Measurements from ENCODE around the gene VTI1B. TPM values are rescaled to one million over a fixed set of nuclear protein-coding genes. Genes with fewer than 3 reads are reported as not detected.
"Not testable (repeated sequence)": the region's sequence is repeated elsewhere in the genome, so short reads cannot be mapped to it uniquely, and the experiment has no call there.

The VTI1B gene
- total RNA-seq, 2 experiments from 2014 or later, result 69.9 to 74.6 TPM

DNA sequence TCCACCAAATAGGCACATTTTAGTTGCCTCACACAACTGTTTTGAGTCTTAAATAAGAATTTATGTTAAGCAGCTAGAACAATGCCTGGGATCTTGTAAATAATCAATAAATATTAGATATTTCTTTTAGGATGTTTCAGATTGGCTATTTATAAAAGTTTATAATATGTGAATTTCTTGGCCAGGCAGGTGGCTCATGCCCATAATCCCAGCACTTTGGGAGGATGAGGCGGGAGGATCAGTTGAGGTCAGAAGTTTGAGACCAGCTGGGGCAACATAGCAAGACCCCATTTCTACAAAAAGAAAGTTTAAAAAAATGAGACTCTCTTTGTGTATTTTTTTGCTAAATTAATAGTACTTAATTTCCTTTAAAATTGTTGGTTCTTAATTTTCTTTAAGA lies 33.0 kb downstream of the VTI1B start:
- Mint-ChIP-seq H3K27me3 (no peaks in the 10 kb centered on the region), H3K4me3 (no peak overlapping the region), H3K4me1 (peaks cover 10% of the 10 kb centered on the region), H3K36me3 (peaks cover 4% of the 10 kb centered on the region), H3K27ac (no peak overlapping the region), H3K9me3 (no peaks in the 10 kb centered on the region)
- ATAC-seq (ENCODE audit: low read depth) (no peak), DNase-seq (no peak)
- POLR2A ChIA-PET, result no interaction called here

DNA sequence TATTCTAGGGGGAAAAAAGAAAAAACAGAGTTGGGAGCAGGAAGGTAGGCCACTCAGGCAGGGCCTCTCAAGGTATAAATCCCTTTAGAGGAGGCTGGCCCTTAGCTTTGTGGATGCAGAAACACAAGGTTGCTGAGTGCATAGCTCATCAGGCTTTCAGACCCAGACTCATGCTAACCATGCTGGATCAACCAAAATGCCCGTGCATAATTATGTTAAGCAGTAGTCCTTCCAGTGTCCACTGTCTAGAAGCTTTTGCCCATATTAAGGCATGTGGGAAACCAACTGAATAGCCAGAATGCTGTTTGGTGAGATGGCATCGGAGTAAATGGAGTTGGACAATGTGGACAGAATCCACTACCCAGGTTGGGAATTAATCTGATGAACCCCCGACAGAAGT lies 35.8 kb downstream of the VTI1B start:
- Mint-ChIP-seq H3K27me3 (no peaks in the 10 kb centered on the region), H3K27ac (no peak overlapping the region), H3K4me1 (peaks cover 7% of the 10 kb centered on the region), H3K36me3 (peaks cover 3% of the 10 kb centered on the region), H3K4me3 (no peak overlapping the region), H3K9me3 (no peaks in the 10 kb centered on the region)
- DNase-seq (no peak), ATAC-seq (ENCODE audit: low read depth) (no peak)
- POLR2A ChIA-PET, result no interaction called here

DNA sequence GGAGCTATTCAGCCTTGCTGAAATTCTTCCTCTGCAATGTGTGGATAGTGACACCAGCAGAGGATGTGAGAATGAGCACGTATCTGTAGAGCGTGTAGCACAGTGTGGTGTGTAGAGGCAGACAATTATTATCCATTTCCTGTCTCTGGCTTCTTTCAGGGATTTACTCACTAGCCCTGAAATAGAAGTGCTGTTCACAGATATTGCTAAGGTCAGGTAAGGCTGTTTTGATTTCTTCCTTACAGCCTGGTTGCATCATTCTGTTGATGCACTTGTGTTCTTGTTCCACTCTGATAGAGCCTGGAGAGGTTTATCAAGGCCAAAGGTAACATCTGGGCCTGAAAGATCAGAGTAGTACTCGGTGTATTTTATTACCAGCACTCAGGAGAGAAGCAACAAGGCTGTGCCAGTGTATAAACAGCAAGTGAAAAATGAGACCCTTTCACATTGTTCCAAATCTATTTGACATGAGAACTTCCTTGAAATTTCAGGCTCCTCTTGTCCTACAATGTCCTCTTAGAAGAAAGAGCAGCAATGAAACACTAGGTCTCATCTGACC lies 38.0 kb downstream of the VTI1B start:
- DNase-seq (no peak), ATAC-seq (ENCODE audit: low read depth) (no peak)
- Mint-ChIP-seq H3K4me1 (peaks cover 1% of the 10 kb centered on the region), H3K4me3 (no peak overlapping the region), H3K27me3 (no peaks in the 10 kb centered on the region), H3K27ac (no peak overlapping the region), H3K9me3 (no peaks in the 10 kb centered on the region), H3K36me3 (peaks cover 1% of the 10 kb centered on the region)
- POLR2A ChIA-PET, result no interaction called here

DNA sequence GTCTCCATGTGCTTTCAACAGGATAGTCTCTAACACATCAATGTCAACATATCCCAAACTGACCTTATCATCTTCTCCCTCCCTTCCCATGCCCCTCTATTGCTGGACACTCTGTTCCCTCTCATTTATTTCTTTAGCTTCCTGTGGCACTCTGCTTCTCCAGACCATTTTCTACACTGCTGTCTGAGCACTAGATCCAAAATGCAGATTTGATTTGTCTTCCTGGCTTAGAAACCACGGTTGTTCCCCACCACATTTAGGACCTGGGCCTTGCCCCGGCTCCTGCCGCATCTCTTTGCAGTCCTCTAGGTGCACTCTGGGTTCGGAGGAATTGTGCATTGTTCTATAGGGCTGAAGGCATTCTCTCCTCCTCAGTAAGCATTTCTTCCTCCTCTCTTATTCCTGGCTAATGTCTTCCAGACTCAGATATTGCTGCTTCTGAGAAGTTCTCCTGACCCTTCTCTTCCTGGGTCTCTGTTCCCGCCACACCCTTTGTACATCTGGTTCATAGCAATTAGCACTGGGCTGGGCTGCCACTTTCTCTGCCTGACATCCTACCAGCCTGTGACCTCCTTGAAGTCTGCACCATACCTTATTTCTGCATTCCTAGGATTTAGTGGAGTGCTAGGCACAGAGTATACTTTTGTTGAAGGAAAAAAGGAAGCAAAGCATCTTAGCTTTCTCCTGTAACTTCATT lies 40.8 kb downstream of the VTI1B start:
- peaks cover 1% of the 10 kb centered on the region for H3K36me3 Mint-ChIP-seq
- H3K27me3 Mint-ChIP-seq, result no peaks in the 10 kb centered on the region
- no peak overlapping the region for H3K27ac Mint-ChIP-seq
- no peaks in the 10 kb centered on the region for H3K9me3 Mint-ChIP-seq
- H3K4me3 Mint-ChIP-seq, result no peak overlapping the region
- no peak for ATAC-seq (ENCODE audit: low read depth)
- peaks cover 4% of the 10 kb centered on the region for H3K4me1 Mint-ChIP-seq
- DNase-seq, result no peak
- POLR2A ChIA-PET, result no interaction called here

DNA sequence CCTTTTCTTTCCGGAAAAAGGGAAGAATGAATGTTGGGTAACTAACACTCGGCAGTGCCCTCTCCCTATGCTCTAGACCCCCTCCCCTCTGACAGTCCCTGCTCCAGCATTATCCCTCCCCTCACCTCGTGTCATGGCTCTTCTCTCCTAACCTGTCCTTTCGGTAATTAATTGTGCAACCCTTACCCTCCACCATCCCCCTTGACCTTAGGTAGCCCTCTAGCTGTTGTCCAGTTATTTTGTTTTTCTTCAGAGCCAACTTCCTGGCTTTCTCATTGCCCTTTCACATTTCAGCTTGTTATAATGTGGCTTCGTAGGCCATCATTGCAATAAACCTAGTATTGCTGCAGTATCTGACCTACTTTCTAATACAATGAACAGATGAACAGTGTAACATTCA lies 43.5 kb downstream of the VTI1B start:
- Mint-ChIP-seq H3K4me3 (no peak overlapping the region), H3K27ac (no peak overlapping the region), H3K27me3 (no peaks in the 10 kb centered on the region), H3K36me3 (peaks cover 1% of the 10 kb centered on the region), H3K9me3 (no peaks in the 10 kb centered on the region), H3K4me1 (peaks cover 3% of the 10 kb centered on the region)
- no peak for ATAC-seq (ENCODE audit: low read depth)
- no peak for DNase-seq
- POLR2A ChIA-PET, result interaction anchor here (1.1 kb wide), 1 partner anchor 31 kb away, joined by 3 read pairs; the partner anchor contains the start of gene PIGH

DNA sequence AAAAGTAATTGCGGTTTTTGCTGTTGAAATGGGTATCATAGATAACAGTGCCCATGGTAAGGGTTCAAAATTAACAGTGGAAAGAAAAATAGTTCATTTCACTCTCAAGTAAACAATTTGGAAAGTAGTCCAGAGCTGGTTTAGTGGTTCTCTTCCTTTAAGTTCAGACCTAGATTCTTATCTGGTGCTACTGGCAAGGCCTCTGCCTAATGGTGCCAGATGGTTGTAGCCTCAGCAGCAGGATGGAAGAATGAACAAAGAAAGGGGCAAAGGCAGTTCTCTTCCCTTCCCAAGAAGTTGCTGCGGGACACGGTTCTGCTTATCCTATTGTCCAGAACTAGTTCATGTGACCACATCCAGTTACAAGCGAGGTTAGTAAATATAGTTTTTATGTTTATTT lies 44.2 kb downstream of the VTI1B start:
- ATAC-seq (ENCODE audit: low read depth), result no peak
- Mint-ChIP-seq H3K9me3 (no peaks in the 10 kb centered on the region), H3K27me3 (no peaks in the 10 kb centered on the region), H3K27ac (no peak overlapping the region), H3K4me1 (peaks cover 2% of the 10 kb centered on the region), H3K36me3 (peaks cover 1% of the 10 kb centered on the region), H3K4me3 (no peak overlapping the region)
- POLR2A ChIA-PET, result interaction anchor here (1.1 kb wide), 1 partner anchor 30 kb away, joined by 3 read pairs; the partner anchor contains the start of gene PIGH
- no peak for DNase-seq

DNA sequence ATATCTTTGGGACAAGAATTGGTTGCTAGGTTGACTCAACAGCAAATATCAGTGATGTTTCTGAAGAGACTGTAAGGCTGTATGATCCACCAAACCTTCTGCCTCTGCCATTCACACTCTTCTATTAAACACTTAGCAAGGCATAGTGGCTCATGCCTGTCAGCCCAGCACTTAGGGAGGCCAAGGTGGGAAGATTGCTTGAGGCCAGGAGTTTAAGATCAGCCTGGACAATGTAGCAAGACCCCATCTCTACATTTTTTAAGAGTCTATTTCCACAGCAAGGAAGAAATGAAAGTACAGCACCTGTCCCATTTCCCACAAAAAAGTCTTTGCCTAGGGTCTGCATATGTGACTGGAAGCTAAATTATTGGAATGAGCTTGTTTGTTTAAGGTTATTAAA lies 46.9 kb downstream of the VTI1B start:
- Mint-ChIP-seq H3K4me3 (no peak overlapping the region), H3K27me3 (no peaks in the 10 kb centered on the region), H3K36me3 (peaks cover 4% of the 10 kb centered on the region), H3K4me1 (peaks cover 11% of the 10 kb centered on the region), H3K9me3 (no peaks in the 10 kb centered on the region), H3K27ac (no peak overlapping the region)
- ATAC-seq (ENCODE audit: low read depth) (no peak), DNase-seq (no peak)
- POLR2A ChIA-PET, result no interaction called here

DNA sequence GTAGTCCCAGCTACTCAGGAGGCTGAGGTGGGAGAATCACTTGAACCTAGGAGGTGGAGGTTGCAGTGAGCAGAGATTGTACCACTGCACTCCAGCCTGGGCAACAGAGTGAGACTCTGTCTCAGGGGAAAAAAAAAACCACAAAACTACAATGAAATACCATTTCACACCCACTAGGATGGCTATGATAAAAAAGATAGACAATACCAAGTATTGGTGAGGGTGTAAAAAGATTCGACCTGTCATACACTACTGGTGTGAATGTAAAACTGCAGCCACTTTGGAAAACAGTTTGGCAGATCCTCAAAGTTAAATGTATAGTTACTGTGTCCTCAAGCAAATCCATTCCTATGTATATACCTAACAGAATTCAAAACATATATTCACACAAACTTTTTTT lies 48.3 kb downstream of the VTI1B start:
- H3K27me3 Mint-ChIP-seq; H3K36me3 Mint-ChIP-seq; H3K27ac Mint-ChIP-seq; POLR2A ChIA-PET; DNase-seq; H3K4me3 Mint-ChIP-seq; H3K9me3 Mint-ChIP-seq; ATAC-seq (ENCODE audit: low read depth): not testable (repeated sequence)
- H3K4me1 Mint-ChIP-seq, result peaks cover 11% of the 10 kb centered on the region

DNA sequence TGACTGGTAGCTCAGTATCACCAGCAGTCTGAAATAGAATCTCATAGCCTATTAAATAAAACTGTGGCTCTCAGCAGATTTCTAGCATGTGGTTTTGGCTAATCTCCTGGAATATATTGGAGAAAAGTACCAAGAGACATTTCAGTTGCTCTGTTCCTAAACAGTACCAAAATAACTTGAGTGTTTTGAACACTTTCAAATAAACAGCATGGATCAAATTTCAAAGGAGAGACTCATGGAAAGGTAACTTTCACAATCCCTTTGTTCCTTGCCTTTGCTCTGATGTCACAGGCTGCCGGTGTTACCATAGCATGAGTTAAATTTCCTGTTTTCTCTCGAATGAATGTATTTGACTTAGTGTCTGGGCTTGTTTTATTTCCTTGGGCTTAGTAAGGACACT lies 51.3 kb downstream of the VTI1B start:
- Mint-ChIP-seq H3K4me3 (no peak overlapping the region), H3K27me3 (peaks cover 7% of the 10 kb centered on the region), H3K9me3 (no peaks in the 10 kb centered on the region), H3K4me1 (peaks cover 18% of the 10 kb centered on the region), H3K27ac (no peak overlapping the region), H3K36me3 (peaks cover 4% of the 10 kb centered on the region)
- POLR2A ChIA-PET, result no interaction called here
- DNase-seq (no peak), ATAC-seq (ENCODE audit: low read depth) (no peak)

DNA sequence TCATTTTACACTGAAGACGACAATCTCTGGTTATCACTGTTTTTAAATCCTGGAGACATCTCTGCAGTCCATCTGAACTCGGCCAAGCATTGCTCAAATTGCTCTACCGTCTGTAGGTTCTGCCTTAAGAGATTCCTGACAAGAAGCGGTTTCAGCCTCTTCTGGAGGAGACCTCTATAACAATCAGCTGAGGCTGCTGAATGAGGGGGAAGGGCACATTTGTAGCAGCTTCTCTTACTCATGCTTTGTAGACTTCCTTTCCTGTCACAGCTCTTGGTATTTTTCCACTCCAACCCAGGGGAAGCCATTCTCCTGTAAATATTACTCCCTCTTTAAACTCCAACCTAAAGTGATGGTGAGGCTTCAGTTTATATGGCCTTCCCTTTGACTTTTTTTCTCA lies 51.8 kb downstream of the VTI1B start:
- DNase-seq, result no peak
- POLR2A ChIA-PET, result no interaction called here
- H3K27me3 Mint-ChIP-seq, result peaks cover 7% of the 10 kb centered on the region
- H3K4me1 Mint-ChIP-seq, result peaks cover 18% of the 10 kb centered on the region
- H3K4me3 Mint-ChIP-seq, result no peak overlapping the region
- no peaks in the 10 kb centered on the region for H3K9me3 Mint-ChIP-seq
- H3K36me3 Mint-ChIP-seq, result peaks cover 4% of the 10 kb centered on the region
- H3K27ac Mint-ChIP-seq, result no peak overlapping the region
- ATAC-seq (ENCODE audit: low read depth), result no peak

DNA sequence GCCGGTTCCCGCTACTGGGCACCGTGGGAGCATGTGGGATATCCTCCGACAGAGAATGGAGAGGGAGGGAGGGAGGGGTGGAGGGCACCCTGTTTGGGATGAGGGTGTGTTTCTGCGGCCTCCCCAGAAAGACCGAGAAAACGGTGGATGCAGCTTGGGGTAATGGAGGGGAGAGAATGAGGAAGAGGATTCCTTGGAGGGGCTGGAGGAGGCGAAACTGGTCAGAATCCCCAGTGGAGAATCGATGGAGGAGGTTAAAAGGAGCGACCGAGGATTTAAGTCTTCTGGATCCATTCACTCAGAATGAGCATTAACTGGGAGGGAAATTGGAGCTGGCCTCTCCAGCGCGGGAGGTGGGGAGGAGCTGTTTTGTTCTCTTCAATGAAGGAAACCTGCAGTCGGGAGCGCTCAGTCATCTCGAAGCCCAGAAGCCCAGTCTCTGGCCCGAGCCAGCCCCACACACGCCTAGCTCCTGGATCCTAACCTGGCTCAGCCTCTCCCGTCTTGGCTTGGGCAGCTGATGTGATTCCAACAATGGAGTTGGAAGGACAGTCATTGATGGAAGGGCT lies 54.1 kb downstream of the VTI1B start:
- H3K36me3 Mint-ChIP-seq, result peaks cover 4% of the 10 kb centered on the region
- peaks cover 14% of the 10 kb centered on the region for H3K27me3 Mint-ChIP-seq
- H3K4me3 Mint-ChIP-seq, result peak overlapping the region; percentile 84
- H3K9me3 Mint-ChIP-seq, result no peaks in the 10 kb centered on the region
- DNase-seq (no peak), ATAC-seq (ENCODE audit: low read depth) (no peak)
- POLR2A ChIA-PET, result interaction anchor here (0.7 to 1.6 kb wide), 3 partner anchors 20 to 71 kb away, joined by 3 to 5 read pairs (median 3); partner anchors contain the start of gene PIGH
- no peak overlapping the region for H3K27ac Mint-ChIP-seq
- peaks cover 20% of the 10 kb centered on the region for H3K4me1 Mint-ChIP-seq

DNA sequence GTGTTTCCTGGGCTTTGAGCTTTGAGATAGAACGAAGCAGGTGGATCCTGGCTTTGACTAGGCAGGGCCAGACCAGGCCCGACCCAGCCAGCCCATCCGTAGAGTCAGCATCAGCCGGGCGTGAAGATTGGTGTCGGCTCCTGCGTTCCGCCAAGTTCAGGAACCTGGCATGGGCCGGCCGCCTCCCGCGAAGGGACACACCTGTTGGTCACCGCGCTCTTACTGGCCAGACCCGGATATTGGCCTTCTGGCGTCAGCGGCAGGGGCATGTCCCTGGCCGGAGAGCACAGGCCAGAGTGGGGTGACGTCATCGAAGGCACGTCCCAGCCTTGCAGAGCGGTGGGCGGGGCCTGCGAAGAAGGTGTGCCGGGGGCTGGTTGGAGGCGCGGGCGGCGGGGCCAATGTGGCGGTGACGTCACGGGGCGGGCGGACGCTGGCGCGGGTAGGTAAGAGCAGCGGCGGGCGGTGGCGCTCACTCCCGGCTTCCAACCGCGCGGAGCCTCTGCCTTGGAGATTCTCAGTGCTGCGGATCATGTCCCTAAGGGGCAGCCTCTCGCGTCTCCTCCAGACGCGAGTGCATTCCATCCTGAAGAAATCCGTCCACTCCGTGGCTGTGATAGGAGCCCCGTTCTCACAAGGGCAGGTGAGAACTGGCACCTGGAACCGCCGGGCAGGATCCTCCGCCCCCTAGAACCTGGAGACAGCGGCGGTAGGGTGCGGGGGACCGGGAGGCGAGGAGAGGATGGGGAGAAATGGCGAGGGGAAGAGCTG lies 54.8 kb downstream of the VTI1B start, which contains the start of gene ARG2:
Gene ARG2 (plus strand): TSS at position 475 of the 771 bp plus-strand sequence. CDS start 58 bp downstream, at position 533.
- peak within 1 kb of the TSS; percentile 84 for H3K4me3 Mint-ChIP-seq
- POLR2A ChIA-PET, result interaction anchor here (0.7 to 1.9 kb wide), 5 partner anchors 20 to 85 kb away, joined by 3 to 6 read pairs (median 4); partner anchors contain the start of genes PIGH and RDH11
- H3K9me3 Mint-ChIP-seq, result no peaks in the 10 kb centered on the region
- DNase-seq (peak; percentile 97), ATAC-seq (ENCODE audit: low read depth) (peak; percentile 93)
- H3K27me3 Mint-ChIP-seq, result peaks cover 18% of the 10 kb centered on the region
- peak within 1 kb of the TSS; percentile 78 for H3K27ac Mint-ChIP-seq
- peaks cover 20% of the 10 kb centered on the region for H3K4me1 Mint-ChIP-seq
- H3K36me3 Mint-ChIP-seq, result peaks cover 4% of the 10 kb centered on the region

DNA sequence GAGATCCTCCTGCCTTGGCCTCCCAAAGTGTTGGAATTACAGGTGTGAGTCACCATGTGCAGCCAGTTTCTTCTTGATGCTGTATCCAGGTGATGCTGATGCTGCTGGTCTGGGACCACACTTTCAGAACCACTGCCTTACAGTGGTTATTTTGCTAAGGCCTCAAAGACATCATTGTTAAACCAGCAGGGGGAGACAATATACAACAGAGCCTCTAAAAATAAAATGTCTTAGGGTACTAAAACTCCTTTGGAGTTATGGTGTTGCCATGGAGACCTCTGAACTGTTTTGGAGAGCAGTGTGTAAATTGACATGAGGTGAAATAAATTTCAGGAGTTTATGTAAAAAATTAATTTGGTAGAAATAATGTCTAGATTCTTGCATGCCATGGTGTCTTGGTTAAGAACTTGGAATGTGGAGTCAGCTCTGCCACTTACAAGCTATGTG lies 55.8 kb downstream of the VTI1B start:
- POLR2A ChIA-PET, result interaction anchor here (0.7 to 1.9 kb wide), 3 partner anchors 47 to 86 kb away, joined by 3 to 6 read pairs (median 4); partner anchors contain the start of gene RDH11
- no peaks in the 10 kb centered on the region for H3K9me3 Mint-ChIP-seq
- ATAC-seq (ENCODE audit: low read depth), result peak; percentile 25
- H3K4me1 Mint-ChIP-seq, result peaks cover 20% of the 10 kb centered on the region
- DNase-seq, result no peak
- H3K36me3 Mint-ChIP-seq, result no peaks in the 10 kb centered on the region
- H3K27me3 Mint-ChIP-seq, result peaks cover 18% of the 10 kb centered on the region
- H3K27ac Mint-ChIP-seq, result peak overlapping the region; percentile 46
- H3K4me3 Mint-ChIP-seq, result peak overlapping the region; percentile 57
